OCI-LY7 (cell line): ENCODE measurements around the gene SEC14L2. TPM values are rescaled to one million over a fixed set of nuclear protein-coding genes. Genes with fewer than 3 reads are reported as not detected.
A peak's percentile ranks its signal among the peaks of the same experiment; 100 is the strongest.

Experiments
- BruUV-seq: library from RNA; stranded (reverse); fragments of 400-500 nt; replicated peaks from 2 replicates; lab custom pipeline; 2021; lab: Mats Ljungman, UMichigan
- CTCF ChIA-PET: fragments of 300-600 bp; sonication (Branson Sonifier 250); formaldehyde crosslinking; loops from one replicate; lab custom pipeline; 2022; ENCODE audit warnings: antibody characterized with exemption; ENCODE audit not compliant: unreplicated experiment; lab: Charles Lee
- POLR2A ChIA-PET: fragments of 300-600 bp; sonication (Branson Sonifier 250); formaldehyde crosslinking; loops from one replicate; lab custom pipeline; 2022; ENCODE audit warnings: antibody characterized with exemption; lab: Charles Lee
- DNase-seq: peaks from one replicate; pipeline ENCODE4 v3.0.0-alpha.2; 2015; ENCODE audit warnings: low spot score
- H2AFZ ChIP-seq: fragments of 200-600 bp; sonication (generic), shearing (Covaris generic); 2 replicates; pipeline ENCODE4 v1.6.1; 2014; ENCODE audit warnings: mild to moderate bottlenecking, antibody characterized with exemption, low read length, moderate library complexity
- H3K27ac ChIP-seq: fragments of 200-600 bp; sonication (generic); 2 replicates; pipeline ENCODE4 v1.5.1; 2014; ENCODE audit warnings: mixed run types, low read depth, mild to moderate bottlenecking, moderate library complexity, low read length, inconsistent platforms; ENCODE audit not compliant: poor library complexity, severe bottlenecking
- H3K36me3 ChIP-seq: fragments of 200-600 bp; sonication (generic); 2 replicates; pipeline ENCODE4 v1.6.1; 2014; ENCODE audit warnings: mild to moderate bottlenecking, antibody characterized with exemption, low read length, moderate library complexity, mixed read lengths; ENCODE audit not compliant: insufficient read depth
- H3K4me1 ChIP-seq: fragments of 200-600 bp; sonication (generic); 2 replicates; pipeline ENCODE4 v1.5.1; 2014; ENCODE audit warnings: mild to moderate bottlenecking, low read length; ENCODE audit not compliant: insufficient read depth, poor library complexity, severe bottlenecking
- H3K4me2 ChIP-seq: fragments of 200-600 bp; sonication (generic); 2 replicates; pipeline ENCODE4 v1.6.1; 2014; ENCODE audit warnings: mild to moderate bottlenecking, low read length
- H3K4me3 ChIP-seq: fragments of 200-600 bp; sonication (generic); 2 replicates; pipeline ENCODE4 v1.5.1; 2014; ENCODE audit warnings: mild to moderate bottlenecking, low read depth, low read length; ENCODE audit not compliant: poor library complexity, severe bottlenecking
- H3K79me2 ChIP-seq: fragments of 200-600 bp; sonication (generic); 2 replicates; pipeline ENCODE4 v1.6.1; 2016; ENCODE audit warnings: low read depth, mild to moderate bottlenecking, low read length, moderate library complexity, mixed read lengths; ENCODE audit not compliant: insufficient read depth
- H3K9me2 ChIP-seq: fragments of 200-600 bp; sonication (generic); 2 replicates; pipeline ENCODE4 v1.6.1; 2016; ENCODE audit warnings: mild to moderate bottlenecking, low read length, mixed read lengths; ENCODE audit not compliant: insufficient read depth
- H3K9me3 ChIP-seq: fragments of 200-600 bp; sonication (generic); 2 replicates; pipeline ENCODE4 v1.6.1; 2014; ENCODE audit warnings: mild to moderate bottlenecking, mixed run types, low read length, mixed read lengths
- H4K20me1 ChIP-seq: fragments of 200-600 bp; sonication (generic); 2 replicates; pipeline ENCODE4 v1.6.1; 2014; ENCODE audit warnings: mild to moderate bottlenecking, antibody characterized with exemption, low read length, moderate library complexity, mixed read lengths; ENCODE audit not compliant: insufficient read depth
- EZH2phosphoT487 ChIP-seq: fragments of 200-600 bp; sonication (generic); IDR thresholded peaks from 2 replicates; pipeline ENCODE4 v1.6.1; 2018; ENCODE audit warnings: low read depth, borderline replicate concordance, mild to moderate bottlenecking, mixed run types, antibody characterized with exemption, low read length, moderate library complexity, mixed read lengths
- intact Hi-C: fragments of 100-400 bp; cut with micrococcal nuclease; formaldehyde crosslinking; loops from one replicate; pipeline ENCODE4 v1.10.0; 2022; ENCODE audit not compliant: unreplicated experiment
- total RNA-seq, 2 experiments: library from RNA; depleted of rRNA in 1 of 2; stranded (reverse); fragments of >200 nt in 1 of 2; shearing (Covaris generic) in 1 of 2; gene quantifications; 2 replicates each; pipeline ENCODE4 v1.2.3, GENCODE V29; 2014 to 2022
- TF ChIP-seq, protein P1 (sequence below): fragments of 200-600 bp; sonication (generic); conservative IDR thresholded peaks from 2 replicates; pipeline ENCODE4 v1.5.1; 2014; ENCODE audit warnings: mild to moderate bottlenecking, antibody characterized with exemption, low read length, moderate library complexity, mixed read lengths

Gene SEC14L2
- total RNA-seq, 2 experiments from 2014 or later = 0.11 to 0.22 TPM

- no TSS peak for BruUV-seq
- Histone ChIP-seq H3K36me3 (peaks cover 34% of the 10 kb centered on the region), H3K4me1 (peaks cover 20% of the 10 kb centered on the region), H2AFZ (no peak overlapping the region), H3K4me2 (no peak overlapping the region), H4K20me1 (no peaks in the 10 kb centered on the region), H3K27ac (no peak overlapping the region), H3K4me3 (no peak overlapping the region), H3K9me3 (no peaks in the 10 kb centered on the region), H3K9me2 (no peaks in the 10 kb centered on the region), H3K79me2 (peaks cover 33% of the 10 kb centered on the region; the same call in 1 of the 2 replicates)
- ChIA-PET CTCF (interaction anchor here (0.6 kb wide), 1 partner anchor 145 kb away, joined by 6 read pairs; no protein-coding TSS in a partner anchor), POLR2A (no interaction called here)
- intact Hi-C loops = loop anchor here (10.0 kb wide), 2 partner anchors 1043 to 1163 kb away; partner anchors contain the start of genes AP1B1, EWSR1 and RHBDD3
- no peak for TF ChIP-seq EZH2phosphoT487
- TF ChIP-seq, protein P1, sequence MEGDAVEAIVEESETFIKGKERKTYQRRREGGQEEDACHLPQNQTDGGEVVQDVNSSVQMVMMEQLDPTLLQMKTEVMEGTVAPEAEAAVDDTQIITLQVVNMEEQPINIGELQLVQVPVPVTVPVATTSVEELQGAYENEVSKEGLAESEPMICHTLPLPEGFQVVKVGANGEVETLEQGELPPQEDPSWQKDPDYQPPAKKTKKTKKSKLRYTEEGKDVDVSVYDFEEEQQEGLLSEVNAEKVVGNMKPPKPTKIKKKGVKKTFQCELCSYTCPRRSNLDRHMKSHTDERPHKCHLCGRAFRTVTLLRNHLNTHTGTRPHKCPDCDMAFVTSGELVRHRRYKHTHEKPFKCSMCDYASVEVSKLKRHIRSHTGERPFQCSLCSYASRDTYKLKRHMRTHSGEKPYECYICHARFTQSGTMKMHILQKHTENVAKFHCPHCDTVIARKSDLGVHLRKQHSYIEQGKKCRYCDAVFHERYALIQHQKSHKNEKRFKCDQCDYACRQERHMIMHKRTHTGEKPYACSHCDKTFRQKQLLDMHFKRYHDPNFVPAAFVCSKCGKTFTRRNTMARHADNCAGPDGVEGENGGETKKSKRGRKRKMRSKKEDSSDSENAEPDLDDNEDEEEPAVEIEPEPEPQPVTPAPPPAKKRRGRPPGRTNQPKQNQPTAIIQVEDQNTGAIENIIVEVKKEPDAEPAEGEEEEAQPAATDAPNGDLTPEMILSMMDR = no peak
- peak; percentile 37 for DNase-seq
Observed at GRCh38 chr22:30427871-30428270, 31.1 kb downstream of the SEC14L2 start.

- H3K4me1 ChIP-seq = peaks cover 21% of the 10 kb centered on the region
- no peak for TF ChIP-seq EZH2phosphoT487
- TF ChIP-seq, protein P1 = no peak
- H3K36me3 ChIP-seq = peaks cover 51% of the 10 kb centered on the region
- no peaks in the 10 kb centered on the region for H3K9me2 ChIP-seq
- POLR2A ChIA-PET = no interaction called here
- DNase-seq = no peak
- intact Hi-C loops = loop anchor here (10.0 kb wide), 2 partner anchors 1045 to 1165 kb away; partner anchors contain the start of genes AP1B1, EWSR1 and RHBDD3
- no peak overlapping the region for H3K27ac ChIP-seq
- H3K4me3 ChIP-seq = no peak overlapping the region
- BruUV-seq = no TSS peak
- peaks cover 26% of the 10 kb centered on the region; the same call in 1 of the 2 replicates for H3K79me2 ChIP-seq
- H4K20me1 ChIP-seq = no peaks in the 10 kb centered on the region
- H3K9me3 ChIP-seq = no peaks in the 10 kb centered on the region
- H3K4me2 ChIP-seq = no peak overlapping the region
- no peak overlapping the region for H2AFZ ChIP-seq
- CTCF ChIA-PET = no interaction called here
Observed at GRCh38 chr22:30429887-30430286, 33.1 kb downstream of the SEC14L2 start.

GRCh38 chr22:30430933-30431332 is 34.1 kb downstream of the SEC14L2 start:
- H3K4me2 ChIP-seq = no peak overlapping the region
- no peak overlapping the region for H2AFZ ChIP-seq
- H3K27ac ChIP-seq = no peak overlapping the region
- no peaks in the 10 kb centered on the region for H3K9me3 ChIP-seq
- intact Hi-C loops = no loop called here
- BruUV-seq = no TSS peak
- H3K4me3 ChIP-seq = no peak overlapping the region
- ChIA-PET POLR2A (no interaction called here), CTCF (interaction anchor here (0.6 kb wide), 1 partner anchor 33 kb away, joined by 4 read pairs; no protein-coding TSS in a partner anchor)
- TF ChIP-seq EZH2phosphoT487 = no peak
- TF ChIP-seq, protein P1 = peak; percentile 41; the same call in 1 of the 2 replicates
- H3K4me1 ChIP-seq = peaks cover 29% of the 10 kb centered on the region
- H3K36me3 ChIP-seq = peaks cover 51% of the 10 kb centered on the region
- H4K20me1 ChIP-seq = no peaks in the 10 kb centered on the region
- no peaks in the 10 kb centered on the region for H3K9me2 ChIP-seq
- DNase-seq = no peak
- peaks cover 16% of the 10 kb centered on the region; the same call in 1 of the 2 replicates for H3K79me2 ChIP-seq
